Measurements from ENCODE around the gene CELF3. TPM values are rescaled to one million over a fixed set of nuclear protein-coding genes. Genes with fewer than 3 reads are reported as not detected.
A peak's percentile ranks its signal among the peaks of the same experiment; 100 is the strongest.

The CELF3 gene
- total RNA-seq, 1 experiment from 2014 or later, result 0.27 TPM

- intact Hi-C loops (cut with micrococcal nuclease; ENCODE audit: unreplicated experiment), result no loop called here
- no peak for TF ChIP-seq CTCF (IDR thresholded peaks at IDR 0.05; ENCODE audit: insufficient read depth in 1 of 2, low read depth in 1 of 2, low read length in 1 of 2, severe bottlenecking in 1 of 2, unreplicated experiment in 1 of 2)
- H3K36me3 ChIP-seq (ENCODE audit: control insufficient read depth, insufficient read depth, low read length), result peaks cover 2% of the 10 kb centered on the region; the same call in 1 of the 2 replicates
- Mint-ChIP-seq H3K4me1 (ENCODE audit: low read depth, unreplicated experiment) (no peaks in the 10 kb centered on the region), H3K9me3 (ENCODE audit: unreplicated experiment) (no peaks in the 10 kb centered on the region), H3K4me3 (ENCODE audit: unreplicated experiment) (no peak overlapping the region), H3K36me3 (ENCODE audit: insufficient read depth, unreplicated experiment) (peaks cover 40% of the 10 kb centered on the region), H3K27ac (ENCODE audit: unreplicated experiment) (no peak overlapping the region), H3K27me3 (ENCODE audit: insufficient read depth, unreplicated experiment) (no peaks in the 10 kb centered on the region)
- H3K27me3 ChIP-seq (replicated peaks; ENCODE audit: control insufficient read depth, insufficient read depth, low read length), result no peaks in the 10 kb centered on the region
- no peak for DNase-seq
- no TSS peak for BruUV-seq (replicated peaks)
- no peak overlapping the region for H3K4me3 ChIP-seq (ENCODE audit: low read depth, low read length)
- ChIA-PET POLR2A (no interaction called here), CTCF (no interaction called here)
- no peaks in the 10 kb centered on the region for H3K4me1 ChIP-seq
- H3K9me3 ChIP-seq, result no peaks in the 10 kb centered on the region
These were observed 39.7 kb upstream of the CELF3 start for GRCh38 chr1:151756291-151756690.

GRCh38 chr1:151741516-151741915, 24.9 kb upstream of the CELF3 start:
- no peak for TF ChIP-seq CTCF (IDR thresholded peaks at IDR 0.05; ENCODE audit: insufficient read depth in 1 of 2, low read depth in 1 of 2, low read length in 1 of 2, severe bottlenecking in 1 of 2, unreplicated experiment in 1 of 2)
- ChIA-PET POLR2A (no interaction called here), CTCF (no interaction called here)
- H3K4me3 ChIP-seq (ENCODE audit: low read depth, low read length), result no peak overlapping the region
- no peaks in the 10 kb centered on the region for H3K36me3 Mint-ChIP-seq (ENCODE audit: insufficient read depth, unreplicated experiment)
- no TSS peak for BruUV-seq (replicated peaks)
- no peak overlapping the region for H3K4me3 Mint-ChIP-seq (ENCODE audit: unreplicated experiment)
- H3K27ac Mint-ChIP-seq (ENCODE audit: unreplicated experiment), result no peak overlapping the region
- H3K27me3 Mint-ChIP-seq (ENCODE audit: insufficient read depth, unreplicated experiment), result peaks cover 3% of the 10 kb centered on the region
- H3K4me1 Mint-ChIP-seq (ENCODE audit: low read depth, unreplicated experiment), result peaks cover 7% of the 10 kb centered on the region
- H3K27me3 ChIP-seq (replicated peaks; ENCODE audit: control insufficient read depth, insufficient read depth, low read length), result no peaks in the 10 kb centered on the region
- no peaks in the 10 kb centered on the region for H3K36me3 ChIP-seq (ENCODE audit: control insufficient read depth, insufficient read depth, low read length)
- intact Hi-C loops (cut with micrococcal nuclease; ENCODE audit: unreplicated experiment), result no loop called here
- H3K9me3 Mint-ChIP-seq (ENCODE audit: unreplicated experiment), result peaks cover 7% of the 10 kb centered on the region
- peaks cover 17% of the 10 kb centered on the region for H3K9me3 ChIP-seq
- 0 out of 2 replicates have a peak, but pooled peaks cover 7% of the 10 kb centered on the region for H3K4me1 ChIP-seq
- DNase-seq, result no peak

- Histone ChIP-seq H3K4me1 (0 out of 2 replicates have a peak, but pooled peaks cover 7% of the 10 kb centered on the region), H3K27me3 (replicated peaks; ENCODE audit: control insufficient read depth, insufficient read depth, low read length) (no peaks in the 10 kb centered on the region), H3K4me3 (ENCODE audit: low read depth, low read length) (no peak overlapping the region), H3K9me3 (peaks cover 17% of the 10 kb centered on the region), H3K36me3 (ENCODE audit: control insufficient read depth, insufficient read depth, low read length) (no peaks in the 10 kb centered on the region)
- DNase-seq, result peak in 1 of 2 experiments; percentile 63
- ChIA-PET POLR2A (no interaction called here), CTCF (no interaction called here)
- Mint-ChIP-seq H3K27me3 (ENCODE audit: insufficient read depth, unreplicated experiment) (peaks cover 3% of the 10 kb centered on the region), H3K4me1 (ENCODE audit: low read depth, unreplicated experiment) (peaks cover 12% of the 10 kb centered on the region), H3K36me3 (ENCODE audit: insufficient read depth, unreplicated experiment) (no peaks in the 10 kb centered on the region), H3K27ac (ENCODE audit: unreplicated experiment) (no peak overlapping the region), H3K4me3 (ENCODE audit: unreplicated experiment) (no peak overlapping the region), H3K9me3 (ENCODE audit: unreplicated experiment) (peaks cover 11% of the 10 kb centered on the region)
- peak in 1 of 2 experiments; percentile 5 for TF ChIP-seq CTCF (IDR thresholded peaks at IDR 0.05; ENCODE audit: insufficient read depth in 1 of 2, low read depth in 1 of 2, low read length in 1 of 2, severe bottlenecking in 1 of 2, unreplicated experiment in 1 of 2)
- no TSS peak for BruUV-seq (replicated peaks)
- intact Hi-C loops (cut with micrococcal nuclease; ENCODE audit: unreplicated experiment), result loop anchor here (5.0 kb wide), 2 partner anchors 197 to 297 kb away; partner anchors contain the start of gene TUFT1
These were observed 23.2 kb upstream of the CELF3 start for GRCh38 chr1:151739590-151740355.
